GM19351 (cell line): ENCODE results near the gene LRP5.
"Not testable (repeated sequence)": the region's sequence is repeated elsewhere in the genome, so short reads cannot be mapped to it uniquely, and the experiment has no call there.

Source experiments
- ATAC-seq: cut with Tn5 transposase; IDR thresholded peaks from one replicate; pipeline ENCODE4 v1.9.1; 2021; ENCODE audit warnings: mild to moderate bottlenecking, moderate library complexity; ENCODE audit not compliant: unreplicated experiment

LRP5 gene

GRCh38 chr11:68459886-68460740, 147.7 kb downstream of the LRP5 start:
- ATAC-seq: peak; percentile 83

GRCh38 chr11:68460741-68461574, 148.6 kb downstream of the LRP5 start, which contains the start of gene PPP6R3:
TSS of gene PPP6R3 (plus strand) at chr11:68460752. CDS start at chr11:68537665, 76,913 bp downstream.
- peak; percentile 26 for ATAC-seq

- ATAC-seq: no peak
These were observed 149.2 kb downstream of the LRP5 start for GRCh38 chr11:68461575-68461917.

DNA sequence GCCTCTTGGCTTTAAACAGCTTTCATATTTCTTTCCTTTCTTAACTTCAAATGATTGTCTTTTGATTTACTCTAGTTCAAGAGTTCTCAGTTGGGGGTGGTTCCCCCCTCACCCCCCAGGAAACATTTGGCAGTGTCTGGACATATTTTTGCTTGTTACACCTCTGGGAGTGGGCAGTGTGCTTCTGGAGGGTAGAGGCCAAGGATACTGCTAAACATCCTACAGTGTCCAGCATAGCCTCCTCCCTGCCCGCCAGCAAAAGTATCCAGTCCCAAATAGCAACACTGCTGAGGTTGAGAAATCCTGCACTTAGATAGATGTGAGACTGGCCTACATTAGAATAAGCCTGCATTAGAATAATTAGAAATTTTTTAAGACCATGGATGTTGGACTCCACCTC, 151.3 kb downstream of the LRP5 start:
- no peak for ATAC-seq

- no peak for ATAC-seq
These were observed 154.9 kb downstream of the LRP5 start for GRCh38 chr11:68467201-68467834.

DNA sequence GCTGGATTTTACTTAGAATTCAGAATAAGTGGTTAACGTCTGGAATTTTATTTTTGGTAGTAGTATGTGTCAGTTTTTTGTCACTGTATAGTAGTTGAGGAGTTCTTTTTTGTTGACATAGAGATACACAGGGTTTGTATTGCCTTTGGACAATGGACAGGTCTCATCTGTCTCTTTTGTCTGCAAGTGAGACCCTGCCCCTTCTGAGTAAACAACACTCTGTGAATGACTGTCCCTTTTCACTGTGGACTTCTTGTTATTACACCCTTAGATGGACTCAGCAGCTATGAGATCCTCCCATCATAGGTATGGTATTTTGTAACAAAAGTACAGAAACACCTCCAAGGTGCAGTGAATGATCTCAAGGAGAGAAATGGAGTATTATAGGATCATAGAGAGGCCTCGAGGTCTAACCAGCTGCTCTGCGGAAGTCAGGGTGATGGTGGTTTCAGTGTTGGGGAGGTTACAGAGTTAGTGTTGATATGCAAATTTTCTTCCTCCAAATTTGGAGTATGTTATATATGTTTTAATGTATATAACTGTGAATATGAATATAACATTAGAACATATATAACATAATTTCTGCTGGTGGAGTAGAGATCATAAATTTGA, 155.9 kb downstream of the LRP5 start:
- ATAC-seq: peak; percentile 62

DNA sequence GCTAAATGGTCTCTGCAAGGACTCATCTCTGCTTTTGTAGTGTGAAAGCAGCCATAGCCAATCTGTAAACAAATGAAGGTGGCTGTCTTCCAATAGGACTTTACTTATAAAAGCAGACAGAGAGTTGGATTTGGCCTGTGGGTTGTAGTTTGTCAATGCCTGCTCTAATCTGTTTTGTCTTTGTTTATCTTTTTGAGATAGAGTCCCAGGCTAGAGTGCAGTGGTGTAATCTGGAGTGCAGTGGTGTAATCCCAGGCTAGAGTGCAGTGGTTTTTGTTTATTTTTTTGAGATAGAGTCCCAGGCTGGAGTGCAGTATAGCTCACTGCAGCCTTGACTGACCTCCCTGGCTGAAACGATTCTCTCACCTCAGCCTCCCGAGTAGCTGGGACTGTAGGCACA, 156.7 kb downstream of the LRP5 start:
- no peak for ATAC-seq

DNA sequence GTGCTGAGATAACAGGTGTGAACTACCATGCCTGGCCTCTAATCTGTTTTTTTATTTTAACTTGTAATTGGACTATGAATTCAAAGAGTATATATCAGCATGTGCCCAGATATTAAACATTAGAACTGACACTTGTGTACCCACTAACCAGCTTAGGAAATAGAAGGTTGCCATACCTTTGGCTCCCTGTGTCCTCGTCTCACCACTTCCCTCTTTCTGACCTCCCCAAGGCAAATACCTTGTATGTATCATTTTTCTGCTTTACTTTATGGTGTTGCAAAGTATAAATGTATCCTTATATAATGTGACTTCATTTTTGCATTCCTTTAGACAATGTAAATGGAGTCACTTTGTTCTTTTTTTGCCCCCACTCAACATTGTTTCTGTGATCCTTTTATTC, 157.3 kb downstream of the LRP5 start:
- ATAC-seq: no peak

DNA sequence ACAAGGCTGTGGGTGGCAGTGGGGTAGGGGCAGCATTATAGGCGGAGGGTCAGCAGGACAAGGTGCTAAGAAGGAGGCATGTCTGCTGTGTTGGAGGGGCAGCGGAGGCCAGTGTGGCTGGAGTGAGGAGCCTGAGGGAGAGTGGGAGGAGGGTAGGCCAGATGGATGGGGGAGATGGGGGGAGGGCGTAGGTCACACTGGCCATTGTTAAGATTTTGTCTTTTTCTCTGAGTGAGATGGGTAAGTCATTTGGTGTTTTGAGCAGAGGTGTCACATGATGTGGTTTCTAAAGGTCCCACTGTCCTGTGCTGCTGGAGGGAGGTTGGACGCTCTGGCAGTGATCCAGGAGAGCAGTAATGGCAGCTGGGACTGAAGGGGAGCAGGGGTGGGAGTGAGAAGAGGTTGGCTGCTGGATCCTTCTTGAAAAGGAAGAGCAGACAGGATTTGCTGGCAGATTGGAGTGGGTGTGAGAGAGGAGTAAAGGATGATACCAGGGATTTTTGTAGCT, 158.0 kb downstream of the LRP5 start:
- no peak for ATAC-seq

- no peak for ATAC-seq
These were observed 159.3 kb downstream of the LRP5 start for GRCh38 chr11:68471360-68472340.

DNA sequence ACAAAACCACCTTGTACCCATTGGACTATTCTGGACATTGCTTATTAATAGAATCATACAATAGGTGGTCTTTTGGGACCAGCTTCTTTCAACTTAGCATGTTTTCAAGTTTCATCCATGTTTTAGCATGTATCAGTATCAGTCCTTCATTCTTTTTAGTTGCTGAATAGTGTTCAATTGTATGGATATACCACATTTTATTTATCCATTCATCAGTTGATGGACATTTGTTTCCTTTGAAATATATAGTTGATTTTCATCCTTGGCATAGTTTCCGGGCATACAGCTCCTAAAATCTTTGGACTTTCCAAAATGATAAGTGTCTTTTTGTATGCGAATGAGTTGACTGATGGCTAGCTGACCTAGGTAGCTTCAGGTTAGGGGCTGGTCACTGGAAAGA, 160.4 kb downstream of the LRP5 start:
- ATAC-seq: no peak

GRCh38 chr11:68473693-68474092, 161.3 kb downstream of the LRP5 start:
- ATAC-seq: no peak

GRCh38 chr11:68475626-68476025, 163.2 kb downstream of the LRP5 start:
- not testable (repeated sequence) for ATAC-seq

- no peak for ATAC-seq
These were observed 167.0 kb downstream of the LRP5 start for GRCh38 chr11:68479390-68479789.

DNA sequence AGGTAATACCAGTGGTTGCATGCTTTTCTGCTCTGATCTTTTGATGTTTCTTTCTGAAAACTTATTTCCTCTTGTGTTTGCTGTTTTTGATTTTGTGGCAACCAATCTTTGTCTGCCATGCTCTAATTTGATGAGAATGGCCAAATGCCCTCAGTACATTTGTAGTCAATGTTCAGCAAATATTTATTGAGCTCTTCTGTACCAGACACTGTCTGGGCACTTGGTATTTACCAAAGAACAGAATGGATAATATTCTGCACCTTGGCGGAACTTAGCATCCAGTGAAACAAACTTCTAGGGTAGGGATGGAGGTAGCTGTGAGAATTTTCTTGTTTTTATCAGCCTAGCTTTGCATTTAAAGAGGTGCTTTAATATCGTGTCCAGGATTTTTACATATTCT, 167.8 kb downstream of the LRP5 start:
- ATAC-seq: no peak

GRCh38 chr11:68480852-68481510, 168.6 kb downstream of the LRP5 start:
- ATAC-seq: no peak

DNA sequence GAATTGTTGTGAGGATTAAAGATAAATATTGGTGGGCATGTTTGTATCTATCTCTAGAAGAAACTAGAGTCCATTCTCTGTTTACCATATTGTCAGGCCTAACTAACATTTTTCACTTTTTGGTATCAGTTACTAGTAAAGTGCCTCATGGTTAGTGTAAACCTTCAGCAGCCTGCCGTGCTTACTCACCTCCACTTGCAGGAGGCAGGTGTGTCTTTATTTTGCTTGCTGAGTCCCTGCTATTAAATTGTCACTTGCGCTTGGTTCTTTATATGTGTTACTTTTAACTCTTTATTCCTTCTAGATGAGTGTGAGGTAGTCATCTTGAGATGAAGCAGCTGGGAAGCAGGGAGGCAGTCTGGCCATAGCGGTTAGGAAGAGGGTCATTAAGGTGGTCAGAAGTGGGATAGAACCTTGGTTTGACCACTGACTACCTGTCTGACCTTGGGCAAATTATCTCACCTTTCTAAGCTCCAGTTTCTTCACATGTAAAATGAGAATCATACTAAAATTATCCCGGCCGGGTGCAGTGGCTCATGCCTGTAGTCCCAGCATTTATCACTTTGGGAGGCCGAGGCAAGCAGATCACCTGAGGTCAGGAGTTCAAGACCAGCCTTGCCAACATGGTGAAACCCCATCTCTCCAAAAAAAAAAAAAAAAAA, 169.3 kb downstream of the LRP5 start:
- no peak for ATAC-seq

- ATAC-seq: no peak
These were observed 176.2 kb downstream of the LRP5 start for GRCh38 chr11:68488623-68489022.
